Measurements from ENCODE around the gene PTPRK. TPM values are rescaled to one million over a fixed set of nuclear protein-coding genes. Genes with fewer than 3 reads are reported as not detected.

The PTPRK gene
- total RNA-seq, 2 donors from 2014 or later: 94.1 to 117 TPM

- DNase-seq: no peak
- H3K4me3 ChIP-seq: no peak overlapping the region
- no peak for TF ChIP-seq CTCF (IDR thresholded peaks at IDR 0.05)
- H3K27me3 ChIP-seq: no peaks in the 10 kb centered on the region
- no peak overlapping the region for H3K27ac ChIP-seq
- no peaks in the 10 kb centered on the region for H3K36me3 ChIP-seq
- intact Hi-C loops (cut with DNase I): no loop called here
- no peaks in the 10 kb centered on the region for H3K9me3 ChIP-seq
- H3K4me1 ChIP-seq: no peaks in the 10 kb centered on the region
- H3K9ac ChIP-seq (ENCODE audit: low read depth in 2 of 2, low read length in 2 of 2): no peak overlapping the region
These were observed 224.7 kb downstream of the PTPRK start for GRCh38 chr6:128295670-128296069.

- DNase-seq: no peak
These were observed 230.2 kb downstream of the PTPRK start for GRCh38 chr6:128290221-128290620.

DNA sequence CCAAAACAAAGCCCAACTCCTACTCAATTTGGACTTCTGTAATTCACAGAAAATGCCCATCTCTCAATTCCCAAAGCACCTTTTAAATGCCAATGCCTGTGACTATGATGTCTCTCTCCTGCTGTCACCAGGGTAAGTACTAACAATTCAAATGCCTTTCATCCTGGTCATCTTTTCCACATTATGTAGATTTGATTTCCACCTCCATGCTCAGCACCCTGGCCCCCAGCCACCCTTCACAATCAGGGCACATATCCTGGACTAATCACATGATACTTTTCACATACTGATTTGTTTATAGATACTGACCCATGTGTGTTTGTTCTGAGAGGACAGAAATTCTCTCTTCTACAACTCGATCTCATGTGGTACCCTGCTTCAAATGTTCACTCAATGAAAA, 236.3 kb downstream of the PTPRK start:
- Histone ChIP-seq H3K27me3 (no peaks in the 10 kb centered on the region), H3K9ac (ENCODE audit: low read depth in 2 of 2, low read length in 2 of 2) (no peak overlapping the region), H3K4me3 (no peak overlapping the region), H3K27ac (no peak overlapping the region), H3K4me1 (no peaks in the 10 kb centered on the region), H3K9me3 (no peaks in the 10 kb centered on the region), H3K36me3 (no peaks in the 10 kb centered on the region)
- TF ChIP-seq CTCF (IDR thresholded peaks at IDR 0.05): no peak
- no peak for DNase-seq
- intact Hi-C loops (cut with DNase I): no loop called here

More at GRCh38 chr6:128290221-128290620, 230.2 kb downstream of the PTPRK start:
- no peak for TF ChIP-seq CTCF (IDR thresholded peaks at IDR 0.05)
- H3K27me3 ChIP-seq: no peaks in the 10 kb centered on the region
- no peak overlapping the region for H3K9ac ChIP-seq (ENCODE audit: low read depth in 2 of 2, low read length in 2 of 2)
- no peak overlapping the region for H3K4me3 ChIP-seq
- no peaks in the 10 kb centered on the region for H3K9me3 ChIP-seq
- H3K27ac ChIP-seq: no peak overlapping the region
- H3K4me1 ChIP-seq: no peaks in the 10 kb centered on the region
- intact Hi-C loops (cut with DNase I): no loop called here
- H3K36me3 ChIP-seq: no peaks in the 10 kb centered on the region

DNA sequence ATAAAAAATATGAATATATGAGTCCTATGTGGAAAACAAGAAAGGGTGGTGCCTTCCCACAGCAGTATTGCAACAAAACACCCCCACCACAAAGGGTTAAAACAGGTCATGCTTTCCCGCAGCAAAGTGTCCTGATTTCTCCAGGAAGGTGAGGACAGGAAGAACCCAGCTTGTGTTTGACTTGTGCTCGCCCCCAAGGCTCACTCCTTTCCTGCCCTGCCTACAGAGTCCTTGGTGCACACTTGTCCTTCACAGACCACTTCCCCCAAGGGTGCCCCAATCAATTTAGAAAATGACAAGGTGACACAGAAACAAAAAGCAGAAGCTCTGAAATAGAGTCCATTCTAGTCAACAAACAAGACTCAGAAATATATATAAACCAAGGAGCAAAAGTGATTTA, 237.4 kb downstream of the PTPRK start:
- no peaks in the 10 kb centered on the region for H3K27me3 ChIP-seq
- H3K27ac ChIP-seq: no peak overlapping the region
- no peak overlapping the region for H3K4me3 ChIP-seq
- H3K36me3 ChIP-seq: no peaks in the 10 kb centered on the region
- H3K4me1 ChIP-seq: no peaks in the 10 kb centered on the region
- intact Hi-C loops (cut with DNase I): no loop called here
- no peak for DNase-seq
- no peak overlapping the region for H3K9ac ChIP-seq (ENCODE audit: low read depth in 2 of 2, low read length in 2 of 2)
- TF ChIP-seq CTCF (IDR thresholded peaks at IDR 0.05): no peak
- no peaks in the 10 kb centered on the region for H3K9me3 ChIP-seq

DNA sequence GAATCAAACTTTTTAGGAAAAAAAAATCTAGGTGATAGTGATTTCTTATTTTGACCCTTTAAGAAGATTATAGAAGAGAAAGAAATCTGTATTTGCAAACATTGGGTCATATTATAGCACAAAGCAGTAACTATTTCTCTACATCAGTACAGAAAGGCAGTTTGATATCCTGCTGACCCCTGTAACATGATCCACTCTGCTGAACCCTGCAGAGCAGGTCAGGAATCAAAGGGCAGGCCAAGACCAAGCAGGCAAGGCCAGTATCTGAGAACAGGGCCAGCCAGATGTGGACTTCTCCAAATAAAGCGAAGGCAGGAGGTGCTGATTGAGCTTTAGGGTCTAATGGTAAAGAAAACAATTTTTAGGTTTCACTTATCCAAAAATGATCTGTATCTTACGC, 239.4 kb downstream of the PTPRK start:
- no peak for TF ChIP-seq CTCF (IDR thresholded peaks at IDR 0.05)
- no peak overlapping the region for H3K4me3 ChIP-seq
- no peaks in the 10 kb centered on the region for H3K4me1 ChIP-seq
- no peak overlapping the region for H3K27ac ChIP-seq
- H3K9me3 ChIP-seq: no peaks in the 10 kb centered on the region
- no peaks in the 10 kb centered on the region for H3K27me3 ChIP-seq
- intact Hi-C loops (cut with DNase I): no loop called here
- H3K36me3 ChIP-seq: no peaks in the 10 kb centered on the region
- no peak for DNase-seq
- no peak overlapping the region for H3K9ac ChIP-seq (ENCODE audit: low read depth in 2 of 2, low read length in 2 of 2)

GRCh38 chr6:128280066-128280465, 240.3 kb downstream of the PTPRK start:
- Histone ChIP-seq H3K4me1 (no peaks in the 10 kb centered on the region), H3K4me3 (no peak overlapping the region), H3K9ac (ENCODE audit: low read depth in 2 of 2, low read length in 2 of 2) (no peak overlapping the region), H3K36me3 (no peaks in the 10 kb centered on the region), H3K9me3 (no peaks in the 10 kb centered on the region), H3K27me3 (no peaks in the 10 kb centered on the region), H3K27ac (no peak overlapping the region)
- no peak for TF ChIP-seq CTCF (IDR thresholded peaks at IDR 0.05)
- no peak for DNase-seq
- intact Hi-C loops (cut with DNase I): no loop called here

Data from colonic mucosa (tissue), 4 donors.